GM03348 (cell line): ENCODE results near the gene SIGLEC12.
"Not testable (repeated sequence)": the region's sequence is repeated elsewhere in the genome, so short reads cannot be mapped to it uniquely, and the experiment has no call there.

Experiments used
- DNase-seq: peaks from one replicate; pipeline ENCODE4 v3.0.0; 2012; ENCODE audit warnings: low spot score

SIGLEC12 gene

GRCh38 chr19:51521781-51522180 is 20.2 kb upstream of the SIGLEC12 start:
- no peak for DNase-seq

GRCh38 chr19:51521357-51521756 is 19.8 kb upstream of the SIGLEC12 start:
- no peak for DNase-seq

- DNase-seq, result no peak
Measured at GRCh38 chr19:51520728-51521127, 19.1 kb upstream of the SIGLEC12 start.

GRCh38 chr19:51514866-51515481 is 13.4 kb upstream of the SIGLEC12 start:
- peak; percentile 71 for DNase-seq

GRCh38 chr19:51513968-51514367 is 12.4 kb upstream of the SIGLEC12 start:
- DNase-seq, result no peak

- no peak for DNase-seq
Measured at GRCh38 chr19:51511353-51511752, 9.8 kb upstream of the SIGLEC12 start.

GRCh38 chr19:51509823-51510660 is 8.4 kb upstream of the SIGLEC12 start:
- no peak for DNase-seq

- no peak for DNase-seq
Measured at GRCh38 chr19:51508059-51508733, 6.6 kb upstream of the SIGLEC12 start.

- no peak for DNase-seq
Measured at GRCh38 chr19:51507640-51508058, 6.0 kb upstream of the SIGLEC12 start.

GRCh38 chr19:51507192-51507591 is 5.6 kb upstream of the SIGLEC12 start:
- DNase-seq, result no peak

- DNase-seq, result no peak
Measured at GRCh38 chr19:51505904-51506303, 4.3 kb upstream of the SIGLEC12 start.

GRCh38 chr19:51503896-51504295 is 2.3 kb upstream of the SIGLEC12 start:
- no peak for DNase-seq

- no peak for DNase-seq
Measured at GRCh38 chr19:51503286-51503817, 1.8 kb upstream of the SIGLEC12 start.

GRCh38 chr19:51500931-51501330 is 669 bp downstream of the SIGLEC12 start:
- DNase-seq, result not testable (repeated sequence)

- DNase-seq, result no peak
Measured at GRCh38 chr19:51497666-51498065, 3.9 kb downstream of the SIGLEC12 start.

GRCh38 chr19:51493776-51494175 is 7.8 kb downstream of the SIGLEC12 start:
- DNase-seq, result no peak

GRCh38 chr19:51491586-51491985 is 10.0 kb downstream of the SIGLEC12 start:
- no peak for DNase-seq

- no peak for DNase-seq
Measured at GRCh38 chr19:51490676-51491075, 10.9 kb downstream of the SIGLEC12 start.

- no peak for DNase-seq
Measured at GRCh38 chr19:51489113-51489512, 12.5 kb downstream of the SIGLEC12 start.

- DNase-seq, result no peak
Measured at GRCh38 chr19:51488491-51488890, 13.1 kb downstream of the SIGLEC12 start.

GRCh38 chr19:51485960-51486660 is 15.5 kb downstream of the SIGLEC12 start:
- no peak for DNase-seq

- no peak for DNase-seq
Measured at GRCh38 chr19:51480590-51480989, 21.0 kb downstream of the SIGLEC12 start.
